ENCODE measurements around the gene CRACR2B. TPM values are rescaled to one million over a fixed set of nuclear protein-coding genes. Genes with fewer than 3 reads are reported as not detected.

CRACR2B gene
- total and polyA plus RNA-seq, 2 of the 13 experiments (the other 11 are each of a cell fraction or from before 2014, with no cell fraction given) = 14.9 to 21.0 TPM

- TF ChIP-seq ZNF143 (CRISPR knock-in tag; IDR thresholded peaks at IDR 0.05) = no peak
- TF ChIP-seq NFKB2 (CRISPR knock-in tag; IDR thresholded peaks at IDR 0.05; ENCODE audit: borderline replicate concordance) = no peak
- TF ChIP-seq PRDM4 (CRISPR knock-in tag; IDR thresholded peaks at IDR 0.05; ENCODE audit: borderline replicate concordance) = no peak
- TF ChIP-seq PCBP1 (IDR thresholded peaks at IDR 0.05; ENCODE audit: borderline replicate concordance, low read depth, low read length) = 0 out of 2 replicates have a peak, but pooled peaks have one; percentile 26
- TF ChIP-seq ZNF276 (CRISPR knock-in tag; IDR thresholded peaks at IDR 0.05; ENCODE audit: low read depth) = no peak
- TF ChIP-seq CENPX (CRISPR knock-in tag; IDR thresholded peaks at IDR 0.05) = no peak
- peak; percentile 72 for TF ChIP-seq RARA (CRISPR knock-in tag; IDR thresholded peaks at IDR 0.05)
- no peak for TF ChIP-seq ZSCAN22 (CRISPR knock-in tag; IDR thresholded peaks at IDR 0.05)
- no peak for TF ChIP-seq HMG20A (CRISPR knock-in tag; IDR thresholded peaks at IDR 0.05; ENCODE audit: borderline replicate concordance)
- TF ChIP-seq ZZZ3 (CRISPR knock-in tag; IDR thresholded peaks at IDR 0.05; ENCODE audit: borderline replicate concordance) = no peak
- TF ChIP-seq AGO1 (IDR thresholded peaks at IDR 0.05; ENCODE audit: low read depth, low read length, poor library complexity, severe bottlenecking) = peak; percentile 54
- TF ChIP-seq SALL1 (CRISPR knock-in tag; IDR thresholded peaks at IDR 0.05) = peak; percentile 9; the same call in 1 of the 2 replicates
- TF ChIP-seq AFF4 (CRISPR knock-in tag; IDR thresholded peaks at IDR 0.05) = no peak
- TF ChIP-seq TRIM22 (IDR thresholded peaks at IDR 0.05) = no peak
- no peak for TF ChIP-seq HNRNPLL (IDR thresholded peaks at IDR 0.05; ENCODE audit: low read depth, low read length, poor library complexity, severe bottlenecking)
- no peak for TF ChIP-seq ZBTB37 (CRISPR knock-in tag; IDR thresholded peaks at IDR 0.05)
These were observed 38.5 kb upstream of the CRACR2B start (continued) for GRCh38 chr11:788953-789940.

Measured in HepG2 (cell line).